Measurements from ENCODE around the gene RMDN2. TPM values are rescaled to one million over a fixed set of nuclear protein-coding genes. Genes with fewer than 3 reads are reported as not detected.

The RMDN2 gene
- total RNA-seq, 1 experiment from 2014 or later, result 4.3 TPM

- CTCF ChIA-PET, result no interaction called here
Observed at GRCh38 chr2:38035968-38036367, 110.9 kb downstream of the RMDN2 start.

GRCh38 chr2:38037325-38037724, 112.2 kb downstream of the RMDN2 start:
- H3K27ac Mint-ChIP-seq (ENCODE audit: unreplicated experiment), result no peak overlapping the region
- Histone ChIP-seq H3K9me3 (no peaks in the 10 kb centered on the region), H3K4me1 (no peaks in the 10 kb centered on the region), H3K36me3 (ENCODE audit: control insufficient read depth, insufficient read depth, low read length) (no peaks in the 10 kb centered on the region), H3K4me3 (ENCODE audit: low read depth, low read length) (no peak overlapping the region), H3K27me3 (replicated peaks; ENCODE audit: control insufficient read depth, insufficient read depth, low read length) (no peaks in the 10 kb centered on the region)
- DNase-seq, result no peak
- H3K9me3 Mint-ChIP-seq (ENCODE audit: unreplicated experiment), result no peaks in the 10 kb centered on the region
- intact Hi-C loops (cut with micrococcal nuclease; ENCODE audit: unreplicated experiment), result no loop called here
- ChIA-PET POLR2A (no interaction called here), CTCF (no interaction called here)
- no peak for TF ChIP-seq CTCF (IDR thresholded peaks at IDR 0.05; ENCODE audit: insufficient read depth in 1 of 2, low read depth in 1 of 2, low read length in 1 of 2, severe bottlenecking in 1 of 2, unreplicated experiment in 1 of 2)
- H3K36me3 Mint-ChIP-seq (ENCODE audit: insufficient read depth, unreplicated experiment), result no peaks in the 10 kb centered on the region
- no peaks in the 10 kb centered on the region for H3K27me3 Mint-ChIP-seq (ENCODE audit: insufficient read depth, unreplicated experiment)
- H3K4me3 Mint-ChIP-seq (ENCODE audit: unreplicated experiment), result no peak overlapping the region
- BruUV-seq (replicated peaks), result no TSS peak
- no peaks in the 10 kb centered on the region for H3K4me1 Mint-ChIP-seq (ENCODE audit: low read depth, unreplicated experiment)

More at GRCh38 chr2:38035968-38036367, 110.9 kb downstream of the RMDN2 start:
- Mint-ChIP-seq H3K4me3 (ENCODE audit: unreplicated experiment) (no peak overlapping the region), H3K4me1 (ENCODE audit: low read depth, unreplicated experiment) (no peaks in the 10 kb centered on the region), H3K27ac (ENCODE audit: unreplicated experiment) (no peak overlapping the region), H3K36me3 (ENCODE audit: insufficient read depth, unreplicated experiment) (no peaks in the 10 kb centered on the region), H3K27me3 (ENCODE audit: insufficient read depth, unreplicated experiment) (no peaks in the 10 kb centered on the region), H3K9me3 (ENCODE audit: unreplicated experiment) (no peaks in the 10 kb centered on the region)
- H3K9me3 ChIP-seq, result no peaks in the 10 kb centered on the region
- H3K36me3 ChIP-seq (ENCODE audit: control insufficient read depth, insufficient read depth, low read length), result no peaks in the 10 kb centered on the region
- no peak overlapping the region for H3K4me3 ChIP-seq (ENCODE audit: low read depth, low read length)
- intact Hi-C loops (cut with micrococcal nuclease; ENCODE audit: unreplicated experiment), result no loop called here
- H3K27me3 ChIP-seq (replicated peaks; ENCODE audit: control insufficient read depth, insufficient read depth, low read length), result no peaks in the 10 kb centered on the region
- POLR2A ChIA-PET, result no interaction called here
- TF ChIP-seq CTCF (IDR thresholded peaks at IDR 0.05; ENCODE audit: insufficient read depth in 1 of 2, low read depth in 1 of 2, low read length in 1 of 2, severe bottlenecking in 1 of 2, unreplicated experiment in 1 of 2), result no peak
- no peaks in the 10 kb centered on the region for H3K4me1 ChIP-seq
- no peak for DNase-seq
- no TSS peak for BruUV-seq (replicated peaks)

- CTCF ChIA-PET, result no interaction called here
- TF ChIP-seq CTCF (IDR thresholded peaks at IDR 0.05; ENCODE audit: insufficient read depth in 1 of 2, low read depth in 1 of 2, low read length in 1 of 2, severe bottlenecking in 1 of 2, unreplicated experiment in 1 of 2), result no peak
- Mint-ChIP-seq H3K4me1 (ENCODE audit: low read depth, unreplicated experiment) (no peaks in the 10 kb centered on the region), H3K4me3 (ENCODE audit: unreplicated experiment) (no peak overlapping the region), H3K9me3 (ENCODE audit: unreplicated experiment) (no peaks in the 10 kb centered on the region), H3K27me3 (ENCODE audit: insufficient read depth, unreplicated experiment) (no peaks in the 10 kb centered on the region), H3K36me3 (ENCODE audit: insufficient read depth, unreplicated experiment) (no peaks in the 10 kb centered on the region), H3K27ac (ENCODE audit: unreplicated experiment) (no peak overlapping the region)
- H3K9me3 ChIP-seq, result no peaks in the 10 kb centered on the region
- H3K4me3 ChIP-seq (ENCODE audit: low read depth, low read length), result no peak overlapping the region
- no TSS peak for BruUV-seq (replicated peaks)
- no peaks in the 10 kb centered on the region for H3K27me3 ChIP-seq (replicated peaks; ENCODE audit: control insufficient read depth, insufficient read depth, low read length)
- POLR2A ChIA-PET, result no interaction called here
- no peaks in the 10 kb centered on the region for H3K36me3 ChIP-seq (ENCODE audit: control insufficient read depth, insufficient read depth, low read length)
- H3K4me1 ChIP-seq, result no peaks in the 10 kb centered on the region
- no peak for DNase-seq
- intact Hi-C loops (cut with micrococcal nuclease; ENCODE audit: unreplicated experiment), result no loop called here
Observed at GRCh38 chr2:38037757-38038621, 112.9 kb downstream of the RMDN2 start.

Measured in Caco-2 (cell line).